SIG-M5 treated with dmso at 0.1 percent for 504 hours (cell line): Measurements from ENCODE around the gene TMEM131L.

ENCODE experiments used
- DNase-seq: peaks from one replicate; lab custom pipeline; 2025; ENCODE audit not compliant: unreplicated experiment; lab: John Stamatoyannopoulos, UW

TMEM131L gene

GRCh38 chr4:153684182-153684970, 218.2 kb downstream of the TMEM131L start, which contains the start of gene TLR2:
Gene TLR2, plus strand, starts transcription at chr4:153684280. Its CDS starts 18,628 bp downstream, at chr4:153702908.
- peak; percentile 53 for DNase-seq

- DNase-seq = no peak
Measured at GRCh38 chr4:153684971-153685371, 218.8 kb downstream of the TMEM131L start.
